ENCODE data around the gene TMEM178B. TPM values are rescaled to one million over a fixed set of nuclear protein-coding genes. Genes with fewer than 3 reads are reported as not detected.

The TMEM178B gene
- total RNA-seq (0.30 and 0.36 TPM in 2 replicates), polyA plus RNA-seq (0.24 and 0.26 TPM in 2 replicates)

DNA sequence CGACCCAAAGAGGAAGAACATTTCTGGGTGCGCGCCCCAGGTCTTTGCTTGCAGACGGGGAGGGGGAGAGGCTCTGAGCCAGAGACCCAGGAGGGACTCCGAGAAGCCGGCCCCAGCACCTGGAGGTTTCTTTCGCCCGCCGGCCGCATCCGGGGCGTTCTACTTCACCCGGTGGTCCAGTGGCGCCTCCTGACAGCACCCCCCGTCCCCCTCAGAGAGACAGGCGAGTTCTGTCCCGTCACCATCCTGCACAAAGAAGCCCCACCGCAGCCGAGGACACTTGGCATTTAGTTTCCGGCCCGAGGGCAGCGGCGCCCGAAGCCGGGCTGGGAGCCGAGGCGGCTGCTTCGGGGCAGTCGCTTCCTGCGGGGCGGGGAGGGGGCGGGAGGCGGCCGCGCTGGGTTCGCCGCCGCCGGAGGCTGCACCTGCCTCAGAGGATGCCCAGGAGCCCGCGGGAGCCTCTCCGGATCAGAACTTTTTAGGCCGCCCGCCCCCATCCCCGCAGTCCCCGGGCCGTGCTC lies at the start of gene TMEM178B:
Gene TMEM178B (plus strand): TSS at position 424 of the 521 bp plus-strand sequence.
- H3K9me2 ChIP-seq (replicated peaks; ENCODE audit: insufficient read depth), result no peaks in the 10 kb centered on the region
- peaks cover 20% of the 10 kb centered on the region for H3K4me1 ChIP-seq (ENCODE audit: insufficient read depth)
- no peaks in the 10 kb centered on the region for H3K9me3 ChIP-seq (ENCODE audit: low read depth)
- H3K79me2 ChIP-seq, result no peaks in the 10 kb centered on the region
- no peak within 1 kb of the TSS for H3K27ac ChIP-seq
- H4K20me1 ChIP-seq (ENCODE audit: insufficient read depth, poor library complexity, severe bottlenecking), result no peaks in the 10 kb centered on the region
- H3K27me3 ChIP-seq, result peaks cover 93% of the 10 kb centered on the region
- no peaks in the 10 kb centered on the region for H3K36me3 ChIP-seq (replicated peaks; ENCODE audit: insufficient read depth, low read depth)
- WGBS (ENCODE audit: low lambda C conversion rate, missing lambda C conversion rate), result 4% methylated on average over 21 of the region's 47 CpGs
- DNase-seq (ENCODE audit: low spot score), result peak; percentile 8
- peak within 1 kb of the TSS; percentile 42 for H3K4me3 ChIP-seq
- H2AFZ ChIP-seq, result peak within 1 kb of the TSS; percentile 26
- peak within 1 kb of the TSS; percentile 94 for H3K4me2 ChIP-seq
- no peak for TF ChIP-seq CTCF (IDR thresholded peaks at IDR 0.05; ENCODE audit: poor library complexity)
- TF ChIP-seq EZH2 (IDR thresholded peaks at IDR 0.05; ENCODE audit: borderline replicate concordance), result no peak
- no peak for TF ChIP-seq EZH2phosphoT487 (IDR thresholded peaks at IDR 0.05; ENCODE audit: low read depth, severe bottlenecking, unreplicated experiment)

GRCh38 chr7:141024668-141025067 lies 49.2 kb upstream of the TMEM178B start:
- Histone ChIP-seq H3K4me1 (ENCODE audit: insufficient read depth) (no peaks in the 10 kb centered on the region), H3K4me3 (no peak overlapping the region), H3K9me3 (ENCODE audit: low read depth) (no peaks in the 10 kb centered on the region), H3K27me3 (no peaks in the 10 kb centered on the region), H3K4me2 (no peak overlapping the region), H4K20me1 (ENCODE audit: insufficient read depth, poor library complexity, severe bottlenecking) (no peaks in the 10 kb centered on the region), H3K36me3 (replicated peaks; ENCODE audit: insufficient read depth, low read depth) (no peaks in the 10 kb centered on the region), H3K79me2 (no peaks in the 10 kb centered on the region), H3K27ac (no peak overlapping the region), H3K9me2 (replicated peaks; ENCODE audit: insufficient read depth) (no peaks in the 10 kb centered on the region), H2AFZ (no peak overlapping the region)
- 84% methylated on average over 1 of the region's 1 CpG for WGBS (ENCODE audit: low lambda C conversion rate, missing lambda C conversion rate)
- no peak for DNase-seq (ENCODE audit: low spot score)
- TF ChIP-seq CTCF (IDR thresholded peaks at IDR 0.05; ENCODE audit: poor library complexity) (no peak), EZH2phosphoT487 (IDR thresholded peaks at IDR 0.05; ENCODE audit: low read depth, severe bottlenecking, unreplicated experiment) (no peak), EZH2 (IDR thresholded peaks at IDR 0.05; ENCODE audit: borderline replicate concordance) (no peak)

DNA sequence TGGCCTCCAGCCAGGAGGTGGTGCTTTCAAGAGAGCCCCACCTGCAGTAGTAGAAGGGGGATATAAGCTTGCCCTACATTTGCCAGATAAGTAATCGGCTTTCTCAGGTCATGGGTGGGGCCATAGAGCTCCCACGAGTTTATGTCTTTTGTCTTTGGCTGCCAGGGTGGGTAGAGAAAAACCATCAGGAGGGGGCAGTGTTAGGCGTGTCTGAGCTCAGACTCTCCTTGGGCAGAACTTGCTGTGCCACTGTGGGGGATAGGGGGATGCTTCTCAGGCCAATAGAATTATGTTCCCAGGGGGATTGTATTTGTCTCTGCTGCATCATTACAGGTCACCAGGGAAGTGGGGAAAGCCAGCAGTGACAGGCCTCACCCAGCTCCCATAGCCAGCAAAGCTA lies 46.8 kb upstream of the TMEM178B start:
- no peaks in the 10 kb centered on the region for H3K79me2 ChIP-seq
- H3K36me3 ChIP-seq (replicated peaks; ENCODE audit: insufficient read depth, low read depth), result no peaks in the 10 kb centered on the region
- WGBS (ENCODE audit: low lambda C conversion rate, missing lambda C conversion rate), result 72% methylated on average over 3 of the region's 3 CpGs
- H3K27ac ChIP-seq, result no peak overlapping the region
- no peak overlapping the region for H3K4me3 ChIP-seq
- H3K9me3 ChIP-seq (ENCODE audit: low read depth), result no peaks in the 10 kb centered on the region
- TF ChIP-seq EZH2 (IDR thresholded peaks at IDR 0.05; ENCODE audit: borderline replicate concordance) (no peak), EZH2phosphoT487 (IDR thresholded peaks at IDR 0.05; ENCODE audit: low read depth, severe bottlenecking, unreplicated experiment) (no peak), CTCF (IDR thresholded peaks at IDR 0.05; ENCODE audit: poor library complexity) (no peak)
- no peak overlapping the region for H2AFZ ChIP-seq
- no peak for DNase-seq (ENCODE audit: low spot score)
- no peaks in the 10 kb centered on the region for H4K20me1 ChIP-seq (ENCODE audit: insufficient read depth, poor library complexity, severe bottlenecking)
- H3K4me1 ChIP-seq (ENCODE audit: insufficient read depth), result no peaks in the 10 kb centered on the region
- no peaks in the 10 kb centered on the region for H3K9me2 ChIP-seq (replicated peaks; ENCODE audit: insufficient read depth)
- H3K4me2 ChIP-seq, result no peak overlapping the region
- no peaks in the 10 kb centered on the region for H3K27me3 ChIP-seq
